Activated CD4-positive, alpha-beta T cell treated with anti-CD3 and anti-CD28 coated beads for 24 hours (primary cell): ENCODE measurements around the gene MAN2B2.

Experiments used
- DNase-seq, 2 donors: peaks; one replicate each; pipeline ENCODE4 v3.0.0-alpha.2; 2020; ENCODE audit warnings: low read depth in 2 of 2

MAN2B2 gene

DNA sequence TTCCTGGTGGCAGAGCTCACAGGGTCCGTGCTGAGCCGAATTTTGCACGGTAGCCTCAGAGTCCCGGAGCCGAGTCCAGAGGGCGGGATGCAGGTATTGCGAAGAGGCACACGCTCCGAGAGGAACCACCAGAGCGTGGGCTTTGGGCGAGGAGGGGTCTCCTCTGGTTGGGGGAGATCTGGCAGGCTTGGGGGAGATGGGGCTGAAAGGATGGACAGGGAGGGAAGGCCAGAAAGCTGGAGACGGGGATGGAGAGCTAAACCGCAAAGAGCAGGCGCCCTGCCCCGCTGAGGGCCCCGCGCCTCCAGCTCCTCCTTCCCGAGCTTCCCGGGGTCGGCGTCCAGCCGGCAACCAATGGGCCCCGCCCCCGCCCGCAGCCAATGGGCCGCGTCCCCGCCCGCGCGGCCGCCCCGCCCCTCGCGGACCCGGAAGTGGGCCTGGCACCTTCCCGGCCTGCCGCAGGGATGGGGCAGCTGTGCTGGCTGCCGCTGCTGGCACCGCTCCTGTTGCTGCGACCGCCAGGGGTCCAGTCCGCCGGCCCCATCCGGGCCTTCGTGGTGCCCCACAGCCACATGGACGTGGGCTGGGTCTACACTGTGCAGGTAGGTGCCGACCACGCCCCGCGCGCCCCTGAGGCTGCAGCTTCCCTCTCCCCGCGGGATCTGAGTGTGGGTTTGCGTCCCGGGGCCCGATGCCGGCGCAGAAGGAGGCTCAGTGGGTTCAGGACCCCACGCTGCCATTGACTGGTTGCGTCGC, at the start of gene MAN2B2:
TSS of gene MAN2B2 (plus strand) at position 443 of the 756 bp plus-strand sequence. CDS start at position 465, 22 bp downstream.
- peak; percentile 77 to 80 for DNase-seq

DNA sequence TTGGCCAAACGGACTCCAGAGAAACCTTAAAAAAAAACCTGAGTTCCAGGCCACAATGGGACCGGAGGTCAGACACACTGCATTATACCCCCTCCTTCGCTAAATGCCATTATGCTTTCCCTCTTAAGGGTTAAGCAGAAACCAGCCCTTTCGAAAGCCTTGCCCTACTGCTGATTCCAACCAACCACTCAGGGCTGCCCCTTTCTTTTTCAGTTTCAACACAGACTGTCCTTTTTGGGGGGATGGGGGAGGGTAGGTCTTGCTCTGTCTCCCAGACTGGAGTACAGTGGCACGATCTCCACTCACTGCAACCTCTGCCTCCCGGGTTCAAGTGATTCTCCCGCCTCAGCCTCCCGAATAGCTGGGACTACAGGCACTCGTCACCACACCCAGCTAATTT, 49.5 kb upstream of the MAN2B2 start:
- no peak for DNase-seq

DNA sequence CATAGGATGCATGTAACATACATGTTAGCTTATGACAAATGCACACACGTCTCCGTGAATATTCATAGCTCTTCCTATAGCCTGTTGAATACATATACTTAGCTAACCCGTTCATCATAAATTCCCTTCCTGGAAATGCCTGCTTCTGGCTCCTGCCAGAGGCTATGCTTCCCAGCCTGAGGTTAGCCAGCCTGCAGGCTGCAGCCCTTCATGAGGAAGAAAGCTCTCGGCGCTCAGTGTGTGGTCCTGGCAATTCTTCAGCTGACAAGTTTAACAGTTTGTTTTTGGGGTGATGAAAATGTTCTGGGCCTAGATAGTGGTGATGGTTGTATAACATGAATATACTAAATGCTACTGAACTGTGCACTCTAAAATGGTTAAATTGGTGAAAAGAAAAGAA, 48.8 kb upstream of the MAN2B2 start:
- DNase-seq = no peak

DNA sequence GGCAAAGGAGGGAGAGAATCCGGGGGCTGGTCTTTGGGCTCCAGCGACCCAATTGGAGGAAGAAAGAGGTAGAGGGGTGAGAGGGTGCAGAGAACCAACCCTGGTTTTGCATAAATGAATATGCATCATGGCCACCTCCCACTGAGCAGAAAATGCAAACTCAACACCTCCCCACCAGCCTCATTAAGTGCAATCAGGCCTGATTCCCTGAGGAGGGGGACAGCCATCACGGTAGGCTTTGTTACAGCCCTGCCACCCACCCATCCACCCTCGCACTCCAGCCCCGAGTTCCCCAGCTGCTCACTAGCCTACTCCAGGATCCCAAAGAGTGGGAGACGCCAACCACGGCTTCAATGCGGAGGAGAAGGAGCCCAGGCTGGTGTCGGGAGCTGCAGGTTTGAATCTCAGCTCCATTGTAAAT, 48.3 kb upstream of the MAN2B2 start:
- DNase-seq = no peak

DNA sequence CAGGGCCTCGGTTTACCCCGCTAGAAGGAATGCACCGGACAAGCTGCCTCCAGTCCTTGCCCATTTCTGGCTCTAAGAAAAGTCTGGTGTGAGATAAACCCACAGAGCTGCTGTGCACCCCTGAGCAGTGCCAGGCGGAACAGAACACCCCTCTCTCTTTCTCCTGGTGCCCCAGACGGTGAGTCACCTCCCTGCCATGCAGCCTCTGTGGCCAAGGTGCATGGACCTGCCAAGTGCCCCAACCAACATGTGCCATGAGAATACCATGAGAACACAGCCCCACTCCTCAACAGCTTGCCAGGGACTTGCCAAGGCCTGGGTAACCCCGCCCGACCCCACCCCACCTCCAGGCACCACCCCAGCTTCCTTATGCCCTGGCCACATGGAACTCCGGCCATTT, 47.7 kb upstream of the MAN2B2 start:
- no peak for DNase-seq

DNA sequence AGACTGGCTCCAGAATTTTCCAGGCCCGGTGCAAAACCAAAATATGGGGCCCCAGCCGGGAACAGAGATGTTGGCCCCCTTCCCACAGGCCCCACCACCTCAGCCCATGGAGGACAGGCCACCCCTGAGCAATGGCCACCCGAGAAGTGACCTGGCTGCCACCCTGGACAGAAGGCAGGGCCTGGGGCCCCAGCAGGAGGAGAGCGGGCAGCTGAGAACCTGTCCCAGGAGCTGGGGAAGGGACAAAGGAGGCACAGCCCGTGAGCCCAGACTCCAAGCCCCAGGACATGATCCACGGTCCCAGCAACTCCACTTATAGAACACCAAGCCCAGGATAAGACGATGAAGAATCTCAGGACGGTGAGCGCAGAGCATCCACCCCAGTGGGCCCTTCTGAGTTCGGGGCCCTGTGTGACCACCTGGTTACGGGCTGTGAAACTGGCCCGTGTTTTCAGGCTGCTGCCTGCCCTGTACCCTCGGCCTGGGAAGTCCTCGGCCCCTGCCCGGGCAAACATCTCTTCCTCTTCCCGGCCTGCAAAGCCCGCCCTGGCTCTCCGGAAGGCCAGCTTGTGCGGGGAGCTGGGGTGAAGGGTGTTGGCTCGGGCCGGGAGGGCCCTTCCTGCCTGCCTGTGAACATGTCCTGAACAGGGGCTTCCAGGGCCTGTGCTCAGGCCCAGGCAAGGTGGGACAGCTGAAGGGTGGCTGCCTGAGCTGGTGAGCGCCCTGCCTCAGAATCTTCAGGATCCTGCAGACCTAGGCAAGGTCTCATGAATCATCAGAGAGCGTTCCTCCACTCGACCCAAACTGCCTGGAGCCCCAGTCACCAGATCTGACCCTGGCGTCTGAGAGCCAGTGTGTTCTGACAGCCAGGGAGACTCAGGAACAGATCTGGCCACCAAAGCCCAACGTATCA, 47.0 kb upstream of the MAN2B2 start:
- DNase-seq = no peak

DNA sequence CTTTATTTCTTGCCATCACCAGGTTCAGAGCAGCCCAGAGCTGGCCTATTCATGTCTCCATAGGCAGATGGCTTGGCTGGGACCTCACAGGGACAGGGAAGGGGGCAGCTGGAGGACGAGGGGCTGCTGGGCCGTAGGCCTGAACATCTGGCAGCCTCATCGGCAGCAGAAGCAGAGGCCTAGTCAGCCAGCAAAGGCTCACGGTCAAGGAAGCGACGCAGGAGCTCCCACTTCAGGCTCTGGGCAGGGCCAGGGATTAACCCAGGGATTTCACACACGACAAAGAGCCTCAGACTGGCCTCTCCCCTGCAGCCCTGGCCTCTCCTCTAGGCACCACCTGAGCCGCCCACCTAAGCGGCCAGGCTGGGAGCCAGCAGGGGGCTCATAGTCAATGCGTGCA, 46.0 kb upstream of the MAN2B2 start:
- DNase-seq = no peak

DNA sequence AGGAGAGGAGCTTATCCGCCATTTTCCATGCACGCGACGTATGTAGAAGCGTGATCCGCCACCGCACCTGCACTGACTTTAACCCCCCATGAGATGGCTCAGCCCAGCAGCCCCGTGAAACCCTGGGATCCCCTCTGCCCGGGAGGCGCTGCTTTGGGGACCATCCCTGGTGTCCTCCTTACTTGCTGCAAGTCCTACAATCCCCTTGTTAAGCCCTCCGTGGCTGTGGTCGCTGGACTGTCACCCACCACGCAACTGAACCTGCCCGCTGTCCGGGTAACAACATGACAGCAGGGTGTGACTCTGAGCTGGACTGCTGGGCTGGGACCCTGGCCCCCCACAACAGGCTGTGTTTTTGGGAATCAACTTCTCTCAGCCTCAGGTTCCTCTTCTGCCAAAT, 44.7 kb upstream of the MAN2B2 start:
- no peak for DNase-seq

DNA sequence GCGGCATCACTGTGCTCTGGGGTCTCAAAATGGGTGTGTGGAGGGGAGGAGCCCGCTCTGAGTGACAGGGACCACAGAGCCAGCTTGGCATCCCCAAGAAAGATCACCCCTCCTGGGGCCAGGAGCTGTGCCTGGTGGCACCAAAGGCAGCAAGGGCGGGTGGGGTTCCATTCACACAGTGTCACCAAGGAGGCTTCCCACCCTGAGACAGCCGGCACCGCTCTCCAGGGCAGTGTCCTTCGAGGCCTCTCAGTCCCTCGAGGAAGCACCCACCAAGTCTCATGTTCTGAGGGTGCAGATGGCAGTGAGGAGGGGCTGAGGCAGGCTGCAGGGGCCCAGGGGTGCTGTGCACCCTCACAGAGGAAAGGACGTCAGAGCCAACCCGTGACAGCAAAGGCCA, 44.0 kb upstream of the MAN2B2 start:
- no peak for DNase-seq

DNA sequence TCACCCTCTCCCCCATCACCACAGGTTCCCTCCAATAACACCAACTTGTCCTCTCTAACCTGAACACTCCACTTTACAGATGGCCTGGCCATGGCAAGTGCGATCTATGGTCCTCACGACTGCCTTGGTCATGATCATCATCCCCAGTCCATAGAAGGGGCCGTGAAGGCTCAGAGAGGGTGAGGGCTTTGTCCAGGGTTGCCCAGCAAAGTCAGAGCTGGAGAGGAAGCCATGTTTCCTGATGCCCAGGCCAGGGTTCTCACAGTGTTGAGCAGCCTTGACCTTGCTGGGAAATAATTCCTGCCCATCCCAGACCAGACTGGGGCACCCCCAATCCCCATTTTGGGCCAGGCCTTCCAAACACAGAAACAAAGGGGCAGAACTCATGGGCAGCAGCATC, 42.9 kb upstream of the MAN2B2 start:
- DNase-seq = no peak

DNA sequence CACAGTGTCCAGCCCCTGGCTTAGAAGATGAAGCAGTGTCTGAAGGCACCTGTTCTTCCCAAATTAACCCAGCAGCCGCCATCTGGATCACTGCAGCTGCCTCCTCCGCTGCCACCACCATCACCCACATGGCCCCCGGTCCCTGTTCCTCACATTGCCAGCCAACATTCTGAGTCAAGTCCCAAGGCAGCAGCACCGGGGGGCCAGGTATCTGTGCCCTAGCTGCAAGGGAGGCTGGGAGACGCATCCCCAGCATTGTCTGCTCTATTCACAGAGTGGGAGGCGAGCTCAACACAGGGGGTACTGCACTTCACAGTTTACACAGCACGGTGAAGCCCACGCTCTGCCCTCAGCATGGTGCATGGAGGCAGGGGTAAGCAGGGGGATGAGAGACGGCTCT, 42.3 kb upstream of the MAN2B2 start:
- no peak for DNase-seq

DNA sequence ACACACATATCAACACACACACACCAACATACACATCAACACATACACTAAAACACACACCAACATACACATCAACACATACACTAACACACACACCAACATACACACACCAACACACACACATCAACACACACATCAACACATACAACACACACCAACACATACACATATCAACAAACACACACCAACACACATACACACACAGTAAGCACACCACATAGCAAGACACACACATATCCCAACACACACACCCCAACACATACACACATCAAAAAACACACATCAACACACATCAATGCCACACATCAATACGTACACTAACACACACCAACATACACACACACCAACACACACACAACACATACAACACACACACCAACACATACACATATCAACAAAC, 40.9 kb upstream of the MAN2B2 start:
- DNase-seq = no peak

DNA sequence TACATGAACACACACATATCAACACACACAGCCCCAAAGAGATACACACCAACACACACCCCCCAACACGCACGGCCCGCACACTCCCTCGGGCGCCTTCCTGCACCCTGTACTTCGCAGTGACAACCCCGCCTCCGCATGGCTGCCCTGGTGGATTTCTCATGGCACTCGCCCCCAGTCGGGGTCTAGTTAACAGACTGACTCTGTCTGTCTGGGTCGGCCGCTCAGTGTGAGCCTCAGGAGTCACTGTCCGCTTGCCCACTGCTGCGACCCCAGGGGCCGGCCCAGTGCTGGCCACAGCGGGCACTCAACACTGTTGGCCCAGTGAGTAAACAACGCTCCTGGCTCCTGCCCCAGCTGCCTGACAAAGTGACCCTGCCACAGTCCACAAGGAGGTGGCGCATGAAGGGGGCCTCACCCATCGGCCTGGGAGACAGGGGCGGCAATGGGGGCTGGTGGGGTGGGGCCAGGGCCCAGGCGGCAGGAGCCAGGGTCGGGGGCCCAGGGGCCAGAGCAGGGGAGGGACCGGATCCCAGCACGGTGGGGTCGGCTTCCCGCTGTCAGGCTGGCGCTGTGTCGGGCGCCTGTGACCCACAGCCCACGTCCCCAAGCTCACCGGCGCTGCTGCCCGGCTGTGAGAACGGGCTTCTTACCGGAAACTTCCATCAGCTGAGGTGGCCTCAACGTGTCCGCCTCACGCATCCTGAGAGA, 40.2 kb upstream of the MAN2B2 start:
- no peak for DNase-seq

DNA sequence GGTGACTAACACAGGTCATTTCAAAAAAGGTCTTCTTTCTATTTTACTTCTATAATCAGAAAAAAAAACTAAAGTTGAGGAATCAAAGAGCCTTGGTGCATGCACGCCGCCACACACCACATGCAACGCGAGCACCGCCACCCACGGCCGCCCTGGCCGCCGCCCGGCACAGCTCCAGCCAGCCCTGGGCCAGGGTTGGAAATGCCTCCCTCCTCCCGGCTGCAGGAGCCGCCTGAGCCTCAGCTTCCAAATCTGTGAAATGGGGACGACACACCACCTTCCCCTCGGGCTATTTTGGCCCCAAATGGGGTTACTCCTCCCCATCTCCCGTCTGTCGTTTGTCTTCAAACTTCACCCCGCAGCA, 39.7 kb upstream of the MAN2B2 start:
- no peak for DNase-seq

DNA sequence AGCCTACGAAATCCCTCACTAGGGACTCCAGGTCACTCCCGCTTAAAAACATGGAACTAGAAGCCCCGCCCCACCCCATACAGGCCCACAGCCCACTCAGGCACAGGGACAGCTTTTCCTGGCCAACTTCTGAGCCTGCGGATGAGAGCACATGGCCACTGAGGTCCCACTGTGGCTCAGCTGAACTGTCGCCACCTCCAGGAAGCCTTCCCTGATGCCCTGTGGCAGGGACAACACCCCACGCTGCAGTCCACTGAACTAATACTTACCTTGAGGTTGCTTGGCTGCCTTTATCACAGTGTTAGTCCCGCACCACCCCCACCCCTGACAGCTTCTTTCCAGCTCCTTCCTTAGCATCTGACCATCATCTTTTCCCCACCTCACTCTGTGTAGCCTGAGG, 39.3 kb upstream of the MAN2B2 start:
- DNase-seq = no peak

DNA sequence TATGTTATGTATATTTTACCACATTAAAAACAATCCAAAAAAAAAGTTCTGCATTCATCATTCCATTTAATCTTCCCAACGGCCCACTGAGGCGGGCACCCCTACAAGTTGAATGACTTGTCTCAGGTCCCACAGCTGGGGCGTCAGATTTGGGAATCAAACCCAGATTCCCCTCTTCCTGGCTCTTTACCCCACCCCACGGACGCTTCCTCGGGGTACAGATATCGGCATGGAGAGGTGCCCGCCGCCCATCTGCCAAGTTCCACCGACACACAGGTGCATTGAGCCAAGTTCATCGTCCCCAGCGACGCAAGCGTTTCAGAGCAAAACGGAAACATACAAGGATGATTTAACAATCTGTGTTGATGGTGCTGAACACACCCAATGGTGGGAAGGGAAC, 36.9 kb upstream of the MAN2B2 start:
- DNase-seq = no peak

DNA sequence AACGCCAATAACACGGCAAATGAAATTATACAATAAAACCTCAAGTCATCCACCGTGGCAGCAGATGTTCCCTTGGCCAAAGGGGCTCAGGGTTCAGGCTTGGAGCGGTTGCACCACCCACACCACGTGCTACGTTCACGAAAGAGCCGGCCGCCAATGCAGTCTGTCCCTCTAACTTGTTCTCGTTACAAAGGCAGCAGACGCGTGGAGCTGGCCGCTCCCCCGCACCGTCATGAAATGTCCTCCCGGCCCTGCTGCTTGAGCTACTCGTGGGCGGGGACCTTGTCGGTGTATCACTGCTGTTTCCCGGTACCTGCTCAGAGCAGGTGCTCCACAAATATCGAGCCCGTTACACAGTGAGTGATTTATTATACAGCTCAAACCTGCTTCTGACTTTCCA, 36.4 kb upstream of the MAN2B2 start:
- DNase-seq = no peak

DNA sequence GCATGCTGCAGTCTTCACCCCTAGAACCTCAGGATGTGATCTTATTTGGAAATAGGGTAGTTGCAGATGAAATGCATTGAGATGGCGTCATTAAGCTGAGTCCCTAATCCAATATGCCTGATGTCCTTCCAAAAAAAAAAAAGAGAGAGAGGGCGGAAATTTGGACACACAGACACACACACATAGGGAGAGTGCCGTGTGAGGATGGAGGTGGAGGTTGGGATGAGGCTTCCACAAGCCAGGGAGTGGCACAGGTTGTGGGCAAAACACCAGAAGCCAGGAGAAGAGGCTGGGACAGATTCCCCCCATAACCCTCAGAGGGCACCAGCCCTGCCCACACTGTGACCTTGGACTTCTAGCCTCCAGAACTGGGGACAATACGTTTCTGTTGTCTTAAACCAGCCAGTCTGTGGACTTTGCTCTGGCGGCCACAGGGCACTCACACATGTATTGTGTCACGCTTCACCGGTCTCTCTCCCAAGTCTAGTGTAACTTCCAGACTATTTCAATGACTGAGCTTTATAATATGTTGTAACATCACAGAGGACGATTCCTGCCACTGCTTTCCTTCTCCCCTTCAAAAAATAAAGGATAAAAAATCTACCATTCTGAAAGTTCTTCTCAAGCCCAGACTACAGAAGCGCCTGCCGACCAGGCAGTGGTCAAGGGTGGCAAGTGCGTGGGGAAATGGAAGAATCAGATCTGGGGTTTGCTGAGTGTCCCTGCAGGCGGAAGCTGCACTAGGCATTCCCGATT, 35.8 kb upstream of the MAN2B2 start:
- no peak for DNase-seq

DNA sequence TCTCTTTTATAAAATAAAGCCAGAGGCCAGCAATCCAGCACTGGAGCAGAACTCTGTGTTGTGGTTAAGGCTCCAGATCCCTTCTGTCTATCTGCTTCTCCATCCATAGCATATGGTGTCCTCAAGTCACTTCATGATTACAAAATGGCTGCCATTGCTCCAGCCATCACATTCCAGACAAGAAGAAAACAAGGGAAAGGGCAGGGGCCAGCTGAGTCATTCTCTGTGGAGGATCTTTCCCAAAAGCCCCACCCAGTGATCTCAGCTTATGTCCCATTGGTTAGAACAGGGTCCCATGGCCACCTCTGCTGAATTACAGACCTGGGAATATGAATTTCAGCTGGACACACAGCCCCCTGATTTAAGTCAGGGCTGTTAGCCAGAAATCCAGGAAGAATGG, 34.1 kb upstream of the MAN2B2 start:
- DNase-seq = no peak

DNA sequence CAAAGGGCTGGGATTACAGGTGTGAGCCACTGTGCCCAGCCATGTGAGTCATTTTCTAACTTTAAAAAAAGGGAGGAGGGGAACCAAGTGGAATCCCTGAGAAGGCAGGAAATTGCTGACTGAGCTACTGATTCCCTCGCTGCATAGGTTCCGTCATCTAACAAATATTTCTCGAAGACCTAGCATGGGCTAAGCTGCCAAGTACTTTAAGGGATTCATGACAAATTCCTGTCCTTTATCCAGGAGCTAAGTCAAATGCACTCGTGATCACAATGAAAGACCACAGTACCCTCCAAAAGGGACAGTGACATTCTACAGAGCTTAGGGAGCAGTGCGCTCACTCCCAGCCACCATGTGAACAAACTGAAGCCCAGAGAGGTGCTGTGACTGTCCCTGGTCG, 33.2 kb upstream of the MAN2B2 start:
- no peak for DNase-seq

DNA sequence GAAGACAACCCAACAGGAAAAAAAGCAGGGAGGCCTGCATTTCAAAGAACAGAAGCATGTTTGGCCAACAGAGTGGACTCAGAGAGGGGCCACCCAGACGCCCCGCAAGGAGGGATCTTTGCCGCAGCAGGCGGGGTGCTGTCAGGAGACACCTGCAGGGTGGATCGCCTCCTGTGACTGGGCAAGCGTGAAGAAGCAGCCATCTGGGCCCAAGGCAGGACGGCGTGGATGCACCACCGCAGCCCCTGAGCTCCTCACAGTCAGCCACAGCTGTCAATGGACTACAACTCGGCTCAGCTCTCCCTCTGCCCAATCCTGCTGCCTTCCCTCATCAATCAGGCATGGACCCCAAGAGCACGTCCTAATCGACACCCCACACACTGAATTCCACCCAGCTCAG, 32.0 kb upstream of the MAN2B2 start:
- DNase-seq = no peak

DNA sequence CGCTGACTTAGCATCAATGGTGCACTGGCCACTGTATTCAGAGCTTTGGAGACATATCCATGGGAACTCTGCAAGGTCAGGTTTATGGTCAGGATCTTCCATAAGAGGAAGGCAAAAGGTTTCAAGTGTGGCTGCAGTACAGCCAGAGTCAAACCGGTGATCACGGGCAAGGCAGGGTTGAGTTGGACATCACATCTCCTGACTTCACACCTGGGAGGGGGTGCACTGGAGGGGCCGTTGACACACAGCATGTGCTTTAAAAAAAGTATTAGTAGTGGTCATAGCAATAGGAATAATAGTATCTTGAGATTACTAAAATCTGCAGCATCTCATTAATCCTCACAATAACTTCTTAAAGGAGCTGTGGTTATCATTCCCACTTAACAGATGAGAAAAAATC, 28.9 kb upstream of the MAN2B2 start:
- no peak for DNase-seq
